ENCODE results near the gene CYB5D1.

Gene CYB5D1

DNA sequence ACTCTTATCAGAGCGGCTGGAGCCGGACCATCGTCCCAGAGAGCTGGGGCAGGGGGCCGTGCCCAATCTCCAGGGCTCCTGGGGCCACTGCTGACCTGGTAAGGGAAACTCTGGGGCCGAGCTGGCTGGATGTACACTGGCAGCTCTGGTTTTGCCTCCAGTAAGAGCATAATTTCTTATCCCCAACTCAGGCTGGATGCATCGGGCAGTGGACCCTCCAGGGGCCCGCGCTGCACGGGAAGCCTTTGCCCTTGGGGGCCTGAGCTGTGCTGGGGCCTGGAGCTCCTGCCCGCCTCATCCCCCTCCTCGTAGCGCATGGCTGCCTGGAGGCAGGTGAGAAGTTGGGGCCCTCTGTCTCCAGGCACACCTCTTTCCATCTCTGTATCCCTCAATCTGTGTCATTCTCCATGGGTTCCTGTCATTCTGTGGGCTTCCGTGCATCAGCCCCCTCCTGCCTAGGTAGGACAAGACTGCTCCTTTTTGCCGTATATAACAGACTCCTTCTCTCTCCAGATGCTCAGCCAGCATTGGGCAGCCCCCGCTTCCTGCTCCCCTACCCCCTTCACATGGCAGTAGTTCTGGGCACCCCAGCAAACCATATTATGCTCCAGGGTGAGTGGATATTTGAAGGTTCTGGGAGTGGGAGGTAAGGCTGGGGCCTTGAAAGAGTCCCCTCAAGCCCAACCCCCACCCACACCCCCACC, 12.3 kb upstream of the CYB5D1 start:
- no peak for DNase-seq (ENCODE audit: low read depth)
- TF ChIP-seq, protein P1, sequence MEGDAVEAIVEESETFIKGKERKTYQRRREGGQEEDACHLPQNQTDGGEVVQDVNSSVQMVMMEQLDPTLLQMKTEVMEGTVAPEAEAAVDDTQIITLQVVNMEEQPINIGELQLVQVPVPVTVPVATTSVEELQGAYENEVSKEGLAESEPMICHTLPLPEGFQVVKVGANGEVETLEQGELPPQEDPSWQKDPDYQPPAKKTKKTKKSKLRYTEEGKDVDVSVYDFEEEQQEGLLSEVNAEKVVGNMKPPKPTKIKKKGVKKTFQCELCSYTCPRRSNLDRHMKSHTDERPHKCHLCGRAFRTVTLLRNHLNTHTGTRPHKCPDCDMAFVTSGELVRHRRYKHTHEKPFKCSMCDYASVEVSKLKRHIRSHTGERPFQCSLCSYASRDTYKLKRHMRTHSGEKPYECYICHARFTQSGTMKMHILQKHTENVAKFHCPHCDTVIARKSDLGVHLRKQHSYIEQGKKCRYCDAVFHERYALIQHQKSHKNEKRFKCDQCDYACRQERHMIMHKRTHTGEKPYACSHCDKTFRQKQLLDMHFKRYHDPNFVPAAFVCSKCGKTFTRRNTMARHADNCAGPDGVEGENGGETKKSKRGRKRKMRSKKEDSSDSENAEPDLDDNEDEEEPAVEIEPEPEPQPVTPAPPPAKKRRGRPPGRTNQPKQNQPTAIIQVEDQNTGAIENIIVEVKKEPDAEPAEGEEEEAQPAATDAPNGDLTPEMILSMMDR (IDR thresholded peaks at IDR 0.05; ENCODE audit: low read depth, low read length, missing control alignments) = no peak
- peak overlapping the region; percentile 72 for H3K4me3 ChIP-seq (ENCODE audit: low read depth, low read length)

DNA sequence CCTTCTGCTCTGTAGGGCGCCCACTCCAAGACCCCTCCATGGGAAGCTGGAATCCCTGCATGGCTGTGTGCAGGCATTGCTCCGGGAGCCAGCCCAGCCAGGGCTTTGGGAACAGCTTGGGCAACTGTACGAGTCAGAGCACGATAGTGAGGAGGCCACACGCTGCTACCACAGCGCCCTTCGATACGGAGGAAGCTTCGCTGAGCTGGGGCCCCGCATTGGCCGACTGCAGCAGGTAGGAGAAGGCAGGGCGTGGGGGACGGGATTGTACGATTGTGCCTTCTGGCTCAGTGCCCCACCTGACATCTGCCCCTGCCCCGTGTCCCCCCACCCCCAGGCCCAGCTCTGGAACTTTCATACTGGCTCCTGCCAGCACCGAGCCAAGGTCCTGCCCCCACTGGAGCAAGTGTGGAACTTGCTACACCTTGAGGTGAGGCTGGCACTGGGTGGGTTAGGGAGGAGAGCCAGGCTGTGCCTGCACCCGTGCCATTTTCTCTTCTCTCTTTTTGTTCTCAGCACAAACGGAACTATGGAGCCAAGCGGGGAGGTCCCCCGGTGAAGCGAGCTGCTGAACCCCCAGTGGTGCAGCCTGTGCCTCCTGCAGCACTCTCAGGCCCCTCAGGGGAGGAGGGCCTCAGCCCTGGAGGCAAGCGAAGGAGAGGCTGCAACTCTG, 11.6 kb upstream of the CYB5D1 start:
- DNase-seq (ENCODE audit: low read depth) = no peak
- TF ChIP-seq, protein P1 (IDR thresholded peaks at IDR 0.05; ENCODE audit: low read depth, low read length, missing control alignments) = no peak
- no peak overlapping the region for H3K4me3 ChIP-seq (ENCODE audit: low read depth, low read length)

DNA sequence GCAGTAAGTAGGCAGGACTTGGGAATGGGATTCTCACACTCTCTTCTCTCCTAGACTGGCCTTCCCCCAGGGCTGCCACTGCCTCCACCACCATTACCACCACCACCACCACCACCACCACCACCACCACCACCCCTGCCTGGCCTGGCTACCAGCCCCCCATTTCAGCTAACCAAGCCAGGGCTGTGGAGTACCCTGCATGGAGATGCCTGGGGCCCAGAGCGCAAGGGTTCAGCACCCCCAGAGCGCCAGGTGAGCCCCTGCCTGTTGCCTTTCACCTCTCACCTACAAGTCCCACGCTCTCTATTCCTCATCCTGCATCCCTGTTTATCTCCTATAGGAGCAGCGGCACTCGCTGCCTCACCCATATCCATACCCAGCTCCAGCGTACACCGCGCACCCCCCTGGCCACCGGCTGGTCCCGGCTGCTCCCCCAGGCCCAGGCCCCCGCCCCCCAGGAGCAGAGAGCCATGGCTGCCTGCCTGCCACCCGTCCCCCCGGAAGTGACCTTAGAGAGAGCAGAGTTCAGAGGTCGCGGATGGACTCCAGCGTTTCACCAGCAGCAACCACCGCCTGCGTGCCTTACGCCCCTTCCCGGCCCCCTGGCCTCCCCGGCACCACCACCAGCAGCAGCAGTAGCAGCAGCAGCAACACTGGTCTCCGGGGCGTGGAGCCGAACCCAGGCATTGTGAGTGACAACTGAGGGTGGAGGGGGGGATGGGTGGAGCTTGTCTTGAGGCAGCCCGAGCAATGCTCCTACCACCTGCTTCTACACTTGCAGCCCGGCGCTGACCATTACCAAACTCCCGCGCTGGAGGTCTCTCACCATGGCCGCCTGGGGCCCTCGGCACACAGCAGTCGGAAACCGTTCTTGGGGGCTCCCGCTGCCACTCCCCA, 10.8 kb upstream of the CYB5D1 start:
- TF ChIP-seq, protein P1 (IDR thresholded peaks at IDR 0.05; ENCODE audit: low read depth, low read length, missing control alignments) = no peak
- H3K4me3 ChIP-seq (ENCODE audit: low read depth, low read length) = no peak overlapping the region
- DNase-seq (ENCODE audit: low read depth) = no peak

DNA sequence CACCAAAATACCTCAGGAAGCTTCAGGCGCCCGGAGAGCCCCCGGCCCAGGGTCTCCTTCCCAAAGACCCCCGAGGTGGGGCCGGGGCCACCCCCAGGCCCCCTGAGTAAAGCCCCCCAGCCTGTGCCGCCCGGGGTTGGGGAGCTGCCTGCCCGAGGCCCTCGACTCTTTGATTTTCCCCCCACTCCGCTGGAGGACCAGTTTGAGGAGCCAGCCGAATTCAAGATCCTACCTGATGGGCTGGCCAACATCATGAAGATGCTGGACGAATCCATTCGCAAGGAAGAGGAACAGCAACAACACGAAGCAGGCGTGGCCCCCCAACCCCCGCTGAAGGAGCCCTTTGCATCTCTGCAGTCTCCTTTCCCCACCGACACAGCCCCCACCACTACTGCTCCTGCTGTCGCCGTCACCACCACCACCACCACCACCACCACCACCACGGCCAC, 9.6 kb upstream of the CYB5D1 start:
- no peak overlapping the region for H3K4me3 ChIP-seq (ENCODE audit: low read depth, low read length)
- TF ChIP-seq, protein P1 (IDR thresholded peaks at IDR 0.05; ENCODE audit: low read depth, low read length, missing control alignments) = no peak
- no peak for DNase-seq (ENCODE audit: low read depth)

DNA sequence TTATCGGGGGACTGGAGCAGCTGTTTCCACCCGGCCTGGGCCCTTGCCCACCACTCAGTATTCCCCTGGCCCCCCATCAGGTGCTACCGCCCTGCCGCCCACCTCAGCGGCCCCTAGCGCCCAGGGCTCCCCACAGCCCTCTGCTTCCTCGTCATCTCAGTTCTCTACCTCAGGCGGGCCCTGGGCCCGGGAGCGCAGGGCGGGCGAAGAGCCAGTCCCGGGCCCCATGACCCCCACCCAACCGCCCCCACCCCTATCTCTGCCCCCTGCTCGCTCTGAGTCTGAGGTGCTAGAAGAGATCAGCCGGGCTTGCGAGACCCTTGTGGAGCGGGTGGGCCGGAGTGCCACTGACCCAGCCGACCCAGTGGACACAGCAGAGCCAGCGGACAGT, 9.1 kb upstream of the CYB5D1 start:
- no peak overlapping the region for H3K4me3 ChIP-seq (ENCODE audit: low read depth, low read length)
- TF ChIP-seq, protein P1 (IDR thresholded peaks at IDR 0.05; ENCODE audit: low read depth, low read length, missing control alignments) = no peak
- DNase-seq (ENCODE audit: low read depth) = no peak

DNA sequence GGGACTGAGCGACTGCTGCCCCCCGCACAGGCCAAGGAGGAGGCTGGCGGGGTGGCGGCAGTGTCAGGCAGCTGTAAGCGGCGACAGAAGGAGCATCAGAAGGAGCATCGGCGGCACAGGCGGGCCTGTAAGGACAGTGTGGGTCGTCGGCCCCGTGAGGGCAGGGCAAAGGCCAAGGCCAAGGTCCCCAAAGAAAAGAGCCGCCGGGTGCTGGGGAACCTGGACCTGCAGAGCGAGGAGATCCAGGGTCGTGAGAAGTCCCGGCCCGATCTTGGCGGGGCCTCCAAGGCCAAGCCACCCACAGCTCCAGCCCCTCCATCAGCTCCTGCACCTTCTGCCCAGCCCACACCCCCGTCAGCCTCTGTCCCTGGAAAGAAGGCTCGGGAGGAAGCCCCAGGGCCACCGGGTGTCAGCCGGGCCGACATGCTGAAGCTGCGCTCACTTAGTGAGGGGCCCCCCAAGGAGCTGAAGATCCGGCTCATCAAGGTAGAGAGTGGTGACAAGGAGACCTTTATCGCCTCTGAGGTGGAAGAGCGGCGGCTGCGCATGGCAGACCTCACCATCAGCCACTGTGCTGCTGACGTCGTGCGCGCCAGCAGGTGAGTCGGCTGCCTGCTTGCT, 8.6 kb upstream of the CYB5D1 start:
- H3K4me3 ChIP-seq (ENCODE audit: low read depth, low read length) = no peak overlapping the region
- no peak for DNase-seq (ENCODE audit: low read depth)
- TF ChIP-seq, protein P1 (IDR thresholded peaks at IDR 0.05; ENCODE audit: low read depth, low read length, missing control alignments) = no peak

Data from GM12864 (cell line).